OCI-LY7 (cell line): ENCODE measurements around the gene OMG. TPM values are rescaled to one million over a fixed set of nuclear protein-coding genes. Genes with fewer than 3 reads are reported as not detected.
A peak's percentile ranks its signal among the peaks of the same experiment; 100 is the strongest.

Source experiments
- BruUV-seq: library from RNA; stranded (reverse); fragments of 400-500 nt; replicated peaks from 2 replicates; lab custom pipeline; 2021; lab: Mats Ljungman, UMichigan
- CTCF ChIA-PET: fragments of 300-600 bp; sonication (Branson Sonifier 250); formaldehyde crosslinking; loops from one replicate; lab custom pipeline; 2022; ENCODE audit warnings: antibody characterized with exemption; ENCODE audit not compliant: unreplicated experiment; lab: Charles Lee
- POLR2A ChIA-PET: fragments of 300-600 bp; sonication (Branson Sonifier 250); formaldehyde crosslinking; loops from one replicate; lab custom pipeline; 2022; ENCODE audit warnings: antibody characterized with exemption; lab: Charles Lee
- DNase-seq: peaks from one replicate; pipeline ENCODE4 v3.0.0-alpha.2; 2015; ENCODE audit warnings: low spot score
- H2AFZ ChIP-seq: fragments of 200-600 bp; sonication (generic), shearing (Covaris generic); 2 replicates; pipeline ENCODE4 v1.6.1; 2014; ENCODE audit warnings: mild to moderate bottlenecking, antibody characterized with exemption, low read length, moderate library complexity
- H3K27ac ChIP-seq: fragments of 200-600 bp; sonication (generic); 2 replicates; pipeline ENCODE4 v1.5.1; 2014; ENCODE audit warnings: mixed run types, low read depth, mild to moderate bottlenecking, moderate library complexity, low read length, inconsistent platforms; ENCODE audit not compliant: poor library complexity, severe bottlenecking
- H3K36me3 ChIP-seq: fragments of 200-600 bp; sonication (generic); 2 replicates; pipeline ENCODE4 v1.6.1; 2014; ENCODE audit warnings: mild to moderate bottlenecking, antibody characterized with exemption, low read length, moderate library complexity, mixed read lengths; ENCODE audit not compliant: insufficient read depth
- H3K4me1 ChIP-seq: fragments of 200-600 bp; sonication (generic); 2 replicates; pipeline ENCODE4 v1.5.1; 2014; ENCODE audit warnings: mild to moderate bottlenecking, low read length; ENCODE audit not compliant: insufficient read depth, poor library complexity, severe bottlenecking
- H3K4me2 ChIP-seq: fragments of 200-600 bp; sonication (generic); 2 replicates; pipeline ENCODE4 v1.6.1; 2014; ENCODE audit warnings: mild to moderate bottlenecking, low read length
- H3K4me3 ChIP-seq: fragments of 200-600 bp; sonication (generic); 2 replicates; pipeline ENCODE4 v1.5.1; 2014; ENCODE audit warnings: mild to moderate bottlenecking, low read depth, low read length; ENCODE audit not compliant: poor library complexity, severe bottlenecking
- H3K79me2 ChIP-seq: fragments of 200-600 bp; sonication (generic); 2 replicates; pipeline ENCODE4 v1.6.1; 2016; ENCODE audit warnings: low read depth, mild to moderate bottlenecking, low read length, moderate library complexity, mixed read lengths; ENCODE audit not compliant: insufficient read depth
- H3K9me2 ChIP-seq: fragments of 200-600 bp; sonication (generic); 2 replicates; pipeline ENCODE4 v1.6.1; 2016; ENCODE audit warnings: mild to moderate bottlenecking, low read length, mixed read lengths; ENCODE audit not compliant: insufficient read depth
- H3K9me3 ChIP-seq: fragments of 200-600 bp; sonication (generic); 2 replicates; pipeline ENCODE4 v1.6.1; 2014; ENCODE audit warnings: mild to moderate bottlenecking, mixed run types, low read length, mixed read lengths
- H4K20me1 ChIP-seq: fragments of 200-600 bp; sonication (generic); 2 replicates; pipeline ENCODE4 v1.6.1; 2014; ENCODE audit warnings: mild to moderate bottlenecking, antibody characterized with exemption, low read length, moderate library complexity, mixed read lengths; ENCODE audit not compliant: insufficient read depth
- EZH2phosphoT487 ChIP-seq: fragments of 200-600 bp; sonication (generic); IDR thresholded peaks from 2 replicates; pipeline ENCODE4 v1.6.1; 2018; ENCODE audit warnings: low read depth, borderline replicate concordance, mild to moderate bottlenecking, mixed run types, antibody characterized with exemption, low read length, moderate library complexity, mixed read lengths
- intact Hi-C: fragments of 100-400 bp; cut with micrococcal nuclease; formaldehyde crosslinking; loops from one replicate; pipeline ENCODE4 v1.10.0; 2022; ENCODE audit not compliant: unreplicated experiment
- total RNA-seq, 2 experiments: library from RNA; depleted of rRNA in 1 of 2; stranded (reverse); fragments of >200 nt in 1 of 2; shearing (Covaris generic) in 1 of 2; gene quantifications; 2 replicates each; pipeline ENCODE4 v1.2.3, GENCODE V29; 2014 to 2022
- TF ChIP-seq, protein P1 (sequence below): fragments of 200-600 bp; sonication (generic); conservative IDR thresholded peaks from 2 replicates; pipeline ENCODE4 v1.5.1; 2014; ENCODE audit warnings: mild to moderate bottlenecking, antibody characterized with exemption, low read length, moderate library complexity, mixed read lengths

The OMG gene
- total RNA-seq, 2 experiments from 2014 or later = 0.32 to 1.4 TPM

DNA sequence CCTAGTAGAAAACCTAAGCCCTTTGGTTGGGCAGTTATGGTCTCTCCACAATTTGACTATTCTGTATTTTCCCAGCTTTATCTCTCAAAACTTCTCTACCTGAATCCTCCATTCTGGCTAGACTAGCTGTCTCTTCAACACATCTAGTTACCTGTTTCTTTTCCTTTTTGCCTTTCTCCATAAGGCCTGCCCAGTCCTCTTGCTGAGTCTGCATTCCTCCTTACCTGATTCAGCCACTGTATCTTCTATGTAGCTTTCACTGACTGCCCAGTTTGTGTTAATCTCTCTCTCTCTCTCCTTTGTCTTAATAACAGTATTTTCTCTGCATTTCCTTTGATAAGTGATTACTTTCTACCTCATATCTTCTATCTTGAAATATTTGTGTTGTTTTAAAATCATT is 26.5 kb upstream of the OMG start:
- Histone ChIP-seq H2AFZ (no peak overlapping the region), H3K79me2 (peaks cover 40% of the 10 kb centered on the region), H3K27ac (no peak overlapping the region), H3K9me3 (no peaks in the 10 kb centered on the region), H3K4me2 (no peak overlapping the region), H3K4me3 (no peak overlapping the region), H3K4me1 (peaks cover 9% of the 10 kb centered on the region), H3K36me3 (peaks cover 23% of the 10 kb centered on the region), H3K9me2 (no peaks in the 10 kb centered on the region), H4K20me1 (no peaks in the 10 kb centered on the region)
- TF ChIP-seq EZH2phosphoT487 = no peak
- TF ChIP-seq, protein P1, sequence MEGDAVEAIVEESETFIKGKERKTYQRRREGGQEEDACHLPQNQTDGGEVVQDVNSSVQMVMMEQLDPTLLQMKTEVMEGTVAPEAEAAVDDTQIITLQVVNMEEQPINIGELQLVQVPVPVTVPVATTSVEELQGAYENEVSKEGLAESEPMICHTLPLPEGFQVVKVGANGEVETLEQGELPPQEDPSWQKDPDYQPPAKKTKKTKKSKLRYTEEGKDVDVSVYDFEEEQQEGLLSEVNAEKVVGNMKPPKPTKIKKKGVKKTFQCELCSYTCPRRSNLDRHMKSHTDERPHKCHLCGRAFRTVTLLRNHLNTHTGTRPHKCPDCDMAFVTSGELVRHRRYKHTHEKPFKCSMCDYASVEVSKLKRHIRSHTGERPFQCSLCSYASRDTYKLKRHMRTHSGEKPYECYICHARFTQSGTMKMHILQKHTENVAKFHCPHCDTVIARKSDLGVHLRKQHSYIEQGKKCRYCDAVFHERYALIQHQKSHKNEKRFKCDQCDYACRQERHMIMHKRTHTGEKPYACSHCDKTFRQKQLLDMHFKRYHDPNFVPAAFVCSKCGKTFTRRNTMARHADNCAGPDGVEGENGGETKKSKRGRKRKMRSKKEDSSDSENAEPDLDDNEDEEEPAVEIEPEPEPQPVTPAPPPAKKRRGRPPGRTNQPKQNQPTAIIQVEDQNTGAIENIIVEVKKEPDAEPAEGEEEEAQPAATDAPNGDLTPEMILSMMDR = no peak
- intact Hi-C loops = no loop called here
- ChIA-PET POLR2A (interaction anchor here (0.7 to 1.1 kb wide), 2 partner anchors 12 to 72 kb away, joined by 3 to 4 read pairs; no protein-coding TSS in a partner anchor), CTCF (no interaction called here)
- no TSS peak for BruUV-seq
- no peak for DNase-seq

DNA sequence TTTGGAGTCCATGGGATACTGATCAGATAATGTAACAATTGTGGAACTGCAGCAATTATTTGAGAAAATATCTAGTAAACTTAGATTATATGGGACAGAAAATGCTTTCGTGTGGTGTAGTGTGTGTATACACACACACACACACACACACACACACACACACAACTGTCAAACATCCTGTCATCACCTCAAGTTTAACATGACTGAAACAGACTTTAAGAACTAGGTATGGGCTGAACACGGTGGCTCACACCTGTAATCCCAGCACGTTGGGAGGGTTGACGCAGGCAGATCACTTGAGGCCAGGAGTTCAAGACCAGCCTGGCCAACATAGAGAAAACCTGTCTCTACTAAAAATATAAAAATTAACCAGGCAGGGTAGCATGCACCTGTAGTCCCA is 24.9 kb upstream of the OMG start:
- Histone ChIP-seq H3K4me2 (peak overlapping the region; percentile 93), H3K9me3 (no peaks in the 10 kb centered on the region), H2AFZ (peak overlapping the region; percentile 1; the same call in 1 of the 2 replicates), H3K4me3 (peak overlapping the region; percentile 77), H4K20me1 (no peaks in the 10 kb centered on the region), H3K27ac (peak overlapping the region; percentile 97), H3K4me1 (peaks cover 20% of the 10 kb centered on the region), H3K36me3 (peaks cover 12% of the 10 kb centered on the region; the same call in 1 of the 2 replicates), H3K79me2 (peaks cover 54% of the 10 kb centered on the region), H3K9me2 (no peaks in the 10 kb centered on the region)
- CTCF ChIA-PET = no interaction called here
- no peak for TF ChIP-seq EZH2phosphoT487
- TF ChIP-seq, protein P1 = no peak
- intact Hi-C loops = loop anchor here (1.0 kb wide), 1 partner anchor 13 kb away; no protein-coding TSS in a partner anchor
- peak; percentile 35 for DNase-seq
- no TSS peak for BruUV-seq
- POLR2A ChIA-PET = interaction anchor here (0.5 to 1.0 kb wide), 4 partner anchors 11 to 317 kb away, joined by 3 to 5 read pairs (median 3); no protein-coding TSS in a partner anchor

DNA sequence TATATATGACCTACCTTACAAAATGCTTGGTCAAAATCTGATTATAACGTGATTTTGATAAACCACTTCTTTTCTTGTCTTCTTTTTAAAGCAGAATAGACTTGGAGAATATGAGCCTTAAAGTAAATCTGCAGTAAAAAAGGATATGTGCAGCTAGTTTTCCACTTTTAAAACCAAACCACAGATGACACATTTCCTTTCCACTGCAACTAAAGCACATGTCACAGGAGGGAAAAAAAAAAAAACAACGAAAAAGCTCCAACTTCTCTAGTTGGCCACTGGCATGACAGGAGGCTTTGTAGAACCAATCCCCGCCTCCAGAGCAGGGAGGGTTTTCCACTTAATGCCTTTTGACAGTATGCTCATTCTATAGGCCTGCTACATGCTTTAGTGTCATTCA is 24.4 kb upstream of the OMG start, which contains the start of gene EVI2A:
EVI2A (minus strand) TSS at position 142 of the 400 bp plus-strand sequence. CDS start 2,609 bp downstream, outside the sequence.
- H3K4me2 ChIP-seq = peak within 1 kb of the TSS; percentile 93
- CTCF ChIA-PET = no interaction called here

More for the DNA sequence above, 24.4 kb upstream of the OMG start, which contains the start of gene EVI2A:
- H4K20me1 ChIP-seq = no peaks in the 10 kb centered on the region
- peaks cover 12% of the 10 kb centered on the region; the same call in 1 of the 2 replicates for H3K36me3 ChIP-seq
- peaks cover 25% of the 10 kb centered on the region for H3K4me1 ChIP-seq
- intact Hi-C loops = loop anchor here (1.0 kb wide), 1 partner anchor 12 kb away; no protein-coding TSS in a partner anchor
- H3K79me2 ChIP-seq = peaks cover 59% of the 10 kb centered on the region
- no peaks in the 10 kb centered on the region for H3K9me2 ChIP-seq
- BruUV-seq = no TSS peak
- H3K9me3 ChIP-seq = no peaks in the 10 kb centered on the region
- DNase-seq = peak; percentile 89
- TF ChIP-seq, protein P1 = no peak
- TF ChIP-seq EZH2phosphoT487 = no peak
- peak within 1 kb of the TSS; percentile 1; the same call in 1 of the 2 replicates for H2AFZ ChIP-seq
- POLR2A ChIA-PET = interaction anchor here (0.7 to 1.0 kb wide), 3 partner anchors 10 to 317 kb away, joined by 3 to 5 read pairs (median 3); no protein-coding TSS in a partner anchor
- peak within 1 kb of the TSS; percentile 77 for H3K4me3 ChIP-seq
- peak within 1 kb of the TSS; percentile 97 for H3K27ac ChIP-seq
